Activated naive CD8-positive, alpha-beta T cell treated with anti-CD3 and anti-CD28 coated beads, Interleukin-2, amount 50 U/mL, for 16 hours (primary cell): ENCODE measurements around the gene LPCAT1.

Source experiments
- DNase-seq: peaks from one replicate; pipeline ENCODE4 v3.0.0-alpha.2; 2020; ENCODE audit warnings: low read depth, low spot score

The LPCAT1 gene

GRCh38 chr5:1555011-1555807 is 31.4 kb upstream of the LPCAT1 start:
- no peak for DNase-seq

GRCh38 chr5:1554410-1554967 is 30.7 kb upstream of the LPCAT1 start:
- DNase-seq: no peak

DNA sequence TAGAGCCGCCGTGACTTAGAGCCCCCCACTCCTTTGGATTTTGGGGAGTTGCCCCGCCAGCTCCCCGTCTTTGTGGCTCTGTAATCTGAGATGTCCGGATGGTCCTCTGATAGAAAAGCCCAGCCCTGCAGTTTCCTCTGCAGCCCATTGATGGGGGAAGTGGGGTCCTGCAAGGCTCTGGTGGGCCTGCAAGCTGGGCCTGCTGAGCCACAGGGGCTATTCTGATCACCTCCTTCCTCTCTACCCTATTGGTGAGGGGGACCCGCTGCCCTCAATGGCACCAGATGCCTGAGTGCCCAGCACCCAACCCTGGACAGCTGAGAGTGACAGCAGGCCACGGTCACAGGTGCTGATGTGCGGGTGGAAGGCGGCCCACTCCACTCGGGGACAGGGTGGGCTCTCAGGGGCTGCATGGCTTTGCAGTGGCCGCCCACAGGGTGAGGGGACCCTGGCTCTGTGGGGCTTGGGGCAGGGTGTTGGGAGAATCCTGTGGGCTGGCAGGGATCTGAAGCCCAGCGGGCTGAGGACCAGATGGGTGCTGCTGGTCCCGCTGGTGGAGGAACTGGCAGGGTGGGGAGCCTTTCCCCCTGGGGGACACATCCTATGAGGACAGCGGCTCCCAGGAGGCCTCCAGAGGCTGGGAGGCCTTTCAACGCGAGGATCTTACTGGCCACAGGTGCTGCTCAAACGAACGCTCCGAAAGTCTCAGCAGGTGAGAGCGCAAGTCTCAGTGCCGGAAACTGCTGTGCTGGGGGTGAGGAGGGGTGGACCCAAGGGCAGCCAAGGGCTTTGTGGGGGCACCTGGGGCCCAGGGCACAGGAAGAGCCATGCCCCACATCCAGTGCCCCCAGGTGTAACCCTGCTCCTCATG is 30.0 kb upstream of the LPCAT1 start:
- DNase-seq: no peak

- DNase-seq: no peak
These were observed 28.9 kb upstream of the LPCAT1 start for GRCh38 chr5:1552521-1553255.

DNA sequence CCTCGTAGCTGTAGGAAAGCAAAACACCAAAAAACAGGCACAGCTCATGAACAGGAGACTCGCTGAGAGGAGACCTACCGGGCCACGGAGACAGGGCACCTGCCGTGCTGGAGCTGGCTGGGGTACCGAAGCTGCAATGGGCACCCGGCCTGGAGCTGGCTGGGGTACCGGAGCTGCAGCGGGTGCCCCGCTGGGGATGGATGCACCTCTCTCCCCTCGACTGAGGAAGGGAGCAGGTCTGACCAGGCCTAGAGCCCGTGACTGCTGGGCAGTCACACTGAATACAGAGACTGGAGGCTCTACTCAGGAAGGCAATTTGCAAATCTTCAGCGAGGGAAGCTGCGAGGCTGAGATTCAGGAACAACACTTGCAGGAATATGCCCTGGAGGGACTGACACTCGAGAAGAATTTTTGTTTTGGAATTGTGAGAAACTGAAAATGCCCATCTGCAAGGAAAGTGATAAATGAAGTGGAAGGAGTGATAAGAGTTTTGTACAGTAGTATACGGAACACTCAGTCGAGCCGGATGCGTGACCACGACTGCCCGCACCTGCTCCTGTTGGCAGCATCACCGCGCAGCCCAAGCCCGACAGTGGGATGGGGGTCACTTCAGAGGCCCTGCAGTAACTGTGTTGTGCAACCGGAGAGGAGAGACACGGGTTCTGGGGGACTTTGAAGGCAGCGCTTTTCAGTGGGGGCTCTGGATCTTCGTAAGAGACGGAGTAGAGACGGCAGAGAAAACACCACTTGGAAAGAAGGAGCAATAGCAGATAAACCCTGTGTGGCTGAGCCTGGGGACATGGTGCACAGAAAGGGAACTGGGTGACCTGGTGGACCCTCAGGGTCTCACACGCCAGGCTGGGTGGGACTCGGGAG is 27.9 kb upstream of the LPCAT1 start:
- no peak for DNase-seq

GRCh38 chr5:1550287-1551076 is 26.7 kb upstream of the LPCAT1 start:
- no peak for DNase-seq

DNA sequence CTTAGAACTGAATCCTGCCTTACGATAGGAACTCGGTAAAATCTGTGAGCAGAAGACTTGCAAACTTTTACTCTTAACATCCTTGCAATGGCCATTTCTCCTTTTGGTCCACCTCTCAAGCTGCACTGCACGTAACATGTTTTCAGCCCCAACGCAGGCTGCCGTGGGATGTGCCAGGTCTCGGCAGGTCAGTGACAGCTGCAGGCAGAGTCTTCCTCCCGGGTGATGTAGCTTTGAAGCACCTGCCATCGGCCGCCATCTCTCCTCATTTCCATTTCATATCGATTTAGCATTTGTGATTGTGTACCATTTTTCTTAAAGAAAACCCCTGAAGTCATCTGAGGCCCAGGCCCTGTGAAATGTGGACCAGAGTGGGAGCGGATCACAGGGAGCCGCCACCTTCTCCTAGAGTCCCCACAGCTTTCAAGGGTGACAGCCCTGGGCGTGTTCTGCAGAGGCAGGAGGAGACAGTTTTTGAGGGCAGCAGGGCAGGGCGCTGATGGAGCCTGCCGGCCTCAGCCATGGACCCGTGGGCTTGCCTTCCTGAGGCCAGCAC is 25.8 kb upstream of the LPCAT1 start:
- DNase-seq: no peak

DNA sequence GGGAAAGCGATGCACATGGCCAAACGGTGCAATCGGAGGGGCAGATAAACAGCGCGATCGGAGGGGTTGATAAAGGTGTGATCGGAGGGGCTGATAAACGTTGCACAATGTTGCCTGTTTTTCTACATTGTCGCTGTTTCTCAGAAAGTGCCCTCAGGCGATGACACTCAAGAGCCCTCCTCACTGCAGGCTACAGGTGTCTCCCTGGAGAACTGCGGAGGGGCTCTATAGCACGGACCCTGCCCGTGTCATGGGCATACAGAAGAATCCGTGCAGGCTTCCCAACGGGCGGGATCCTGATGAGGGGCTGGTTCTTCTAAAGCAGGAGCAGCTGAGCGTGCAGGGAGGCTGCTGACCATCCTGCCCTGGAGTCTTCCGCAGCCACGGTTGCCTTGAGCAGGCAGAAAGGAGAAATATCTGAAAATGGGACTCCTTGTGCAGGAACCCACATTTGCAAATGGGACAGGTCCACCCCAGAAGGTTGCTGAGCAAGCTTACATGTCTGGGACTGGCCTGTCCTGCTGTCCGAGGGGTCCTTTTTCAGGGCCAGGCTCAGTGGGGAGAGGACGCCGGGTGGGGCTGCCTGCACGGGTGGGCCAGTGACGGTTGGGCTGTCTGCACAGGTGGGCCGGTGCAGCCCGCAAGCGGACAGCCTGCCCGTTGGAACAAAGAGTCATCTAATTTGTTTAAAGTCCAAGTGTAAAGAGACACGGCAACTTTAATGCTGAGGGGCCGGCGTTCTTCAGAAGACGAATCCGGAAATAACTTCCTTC is 25.1 kb upstream of the LPCAT1 start:
- no peak for DNase-seq

DNA sequence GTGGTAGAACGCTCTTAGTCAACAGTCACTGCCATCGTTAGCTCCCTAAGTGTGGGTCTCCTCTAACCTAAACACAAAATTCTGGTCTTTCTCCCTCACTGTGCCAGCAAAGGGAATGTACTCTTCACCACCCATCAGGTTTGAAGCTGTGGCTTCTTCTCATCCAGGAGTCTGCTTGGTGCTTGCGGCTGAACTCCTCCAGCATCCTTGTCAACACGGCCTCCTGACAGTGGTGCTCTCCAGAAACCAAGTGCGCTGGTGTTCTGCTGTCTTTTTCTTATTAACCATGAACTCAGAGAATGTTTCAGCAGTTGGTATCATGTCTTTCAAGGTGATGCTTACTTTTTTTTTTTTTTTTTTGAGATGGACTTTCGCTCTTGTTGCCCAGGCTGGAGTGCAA is 23.9 kb upstream of the LPCAT1 start:
- no peak for DNase-seq

- DNase-seq: no peak
These were observed 23.5 kb upstream of the LPCAT1 start for GRCh38 chr5:1547236-1547635.

GRCh38 chr5:1546556-1546955 is 22.8 kb upstream of the LPCAT1 start:
- DNase-seq: no peak

DNA sequence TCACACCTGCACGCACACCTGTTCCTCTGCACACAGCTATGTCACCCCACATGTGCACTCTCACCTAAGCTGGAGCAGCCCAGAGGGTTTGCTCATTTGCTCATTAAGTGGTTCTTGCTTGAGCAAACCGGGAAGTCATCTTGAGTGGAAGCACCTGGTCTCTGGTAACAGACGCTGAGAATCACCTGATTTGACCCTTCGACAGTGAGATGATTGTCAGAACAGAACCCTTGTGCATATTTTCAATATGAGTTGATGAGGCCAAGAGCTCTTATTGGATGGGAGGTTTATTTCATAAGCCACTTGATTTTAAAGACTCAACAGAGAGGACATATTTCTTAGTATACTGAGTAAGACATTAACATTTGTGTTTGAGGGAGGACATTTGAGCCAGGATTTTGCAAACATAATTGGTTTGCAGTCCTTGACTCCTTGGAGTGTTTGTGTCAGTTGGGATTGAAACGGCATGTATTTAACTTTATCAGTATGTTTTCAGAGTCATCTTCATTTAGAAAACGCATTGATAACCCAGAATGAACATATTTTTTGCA is 22.1 kb upstream of the LPCAT1 start:
- no peak for DNase-seq

GRCh38 chr5:1545126-1545804 is 21.5 kb upstream of the LPCAT1 start:
- DNase-seq: no peak

GRCh38 chr5:1544294-1544961 is 20.7 kb upstream of the LPCAT1 start:
- DNase-seq: no peak

GRCh38 chr5:1543398-1544293 is 19.9 kb upstream of the LPCAT1 start:
- no peak for DNase-seq

GRCh38 chr5:1542781-1543180 is 19.0 kb upstream of the LPCAT1 start:
- DNase-seq: no peak
